ENCODE data around the gene USH1C. TPM values are rescaled to one million over a fixed set of nuclear protein-coding genes. Genes with fewer than 3 reads are reported as not detected.

USH1C gene
- total RNA-seq, 3 donors from 2014 or later (not counting 1 experiment from before 2014, with no cell fraction given), result not detected

DNA sequence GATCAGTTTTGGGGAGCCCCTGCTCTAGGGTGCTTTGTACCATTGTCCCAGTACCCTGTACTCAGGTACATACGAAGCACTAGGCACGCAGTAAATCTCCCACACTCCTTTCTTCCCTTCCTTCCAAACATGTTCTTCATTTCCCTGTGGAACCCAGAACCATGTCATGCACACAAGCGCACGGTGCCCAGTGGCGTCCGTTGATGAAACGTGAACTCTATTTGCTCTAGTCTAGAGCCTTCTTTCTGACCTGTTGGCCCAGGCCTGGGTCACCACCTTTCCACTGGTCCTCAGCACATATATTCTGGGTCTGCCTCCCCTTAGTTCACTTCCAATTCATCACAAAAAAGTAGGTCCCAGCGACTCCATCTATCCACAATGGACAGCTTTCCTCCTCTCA is 7.0 kb downstream of the USH1C start:
- 86% methylated on average over 8 of the region's 8 CpGs for WGBS (ENCODE audit: insufficient coverage)
- Mint-ChIP-seq H3K9me3 (no peaks in the 10 kb centered on the region), H3K4me1 (no peaks in the 10 kb centered on the region), H3K36me3 (no peaks in the 10 kb centered on the region), H3K27ac (no peak overlapping the region), H3K4me3 (no peak overlapping the region), H3K27me3 (ENCODE audit: low read depth in 2 of 2) (peaks cover 16 to 21% of the 10 kb centered on the region in 2 donors)
- Histone ChIP-seq H3K9me3 (ENCODE audit: control insufficient read depth, insufficient read depth, low read length) (no peaks in the 10 kb centered on the region), H3K27ac (ENCODE audit: low read length) (no peak overlapping the region), H3K36me3 (ENCODE audit: control insufficient read depth, insufficient read depth, low read length) (no peaks in the 10 kb centered on the region), H3K4me3 (ENCODE audit: low read length) (no peak overlapping the region), H3K4me1 (ENCODE audit: control insufficient read depth, insufficient read depth, low read length) (no peaks in the 10 kb centered on the region), H3K27me3 (ENCODE audit: control insufficient read depth, insufficient read depth, low read length) (no peaks in the 10 kb centered on the region)
- DNase-seq (no peak), ATAC-seq (no peak)
- no peak for TF ChIP-seq CTCF (IDR thresholded peaks at IDR 0.05)
- intact Hi-C loops (cut with micrococcal nuclease), result no loop called here

- Histone ChIP-seq H3K36me3 (ENCODE audit: control insufficient read depth, insufficient read depth, low read length) (no peaks in the 10 kb centered on the region), H3K27me3 (ENCODE audit: control insufficient read depth, insufficient read depth, low read length) (no peaks in the 10 kb centered on the region), H3K9me3 (ENCODE audit: control insufficient read depth, insufficient read depth, low read length) (no peaks in the 10 kb centered on the region), H3K27ac (ENCODE audit: low read length) (no peak overlapping the region), H3K4me3 (ENCODE audit: low read length) (no peak overlapping the region), H3K4me1 (ENCODE audit: control insufficient read depth, insufficient read depth, low read length) (no peaks in the 10 kb centered on the region)
- no peaks in the 10 kb centered on the region for H3K9me3 Mint-ChIP-seq
- H3K27me3 Mint-ChIP-seq (ENCODE audit: low read depth in 2 of 2), result peaks cover 12 to 18% of the 10 kb centered on the region in 2 donors
- ATAC-seq (no peak), DNase-seq (no peak)
- H3K36me3 Mint-ChIP-seq, result no peaks in the 10 kb centered on the region
- intact Hi-C loops (cut with micrococcal nuclease), result no loop called here
- H3K4me3 Mint-ChIP-seq, result no peak overlapping the region
- no peaks in the 10 kb centered on the region for H3K4me1 Mint-ChIP-seq
- no peak for TF ChIP-seq CTCF (IDR thresholded peaks at IDR 0.05)
- 94% methylated on average over 3 of the region's 3 CpGs for WGBS (ENCODE audit: insufficient coverage)
- H3K27ac Mint-ChIP-seq, result no peak overlapping the region
These were observed 8.7 kb downstream of the USH1C start for GRCh38 chr11:17535488-17535887.

- Histone ChIP-seq H3K4me3 (ENCODE audit: low read length) (no peak overlapping the region), H3K36me3 (ENCODE audit: control insufficient read depth, insufficient read depth, low read length) (no peaks in the 10 kb centered on the region), H3K4me1 (ENCODE audit: control insufficient read depth, insufficient read depth, low read length) (no peaks in the 10 kb centered on the region), H3K9me3 (ENCODE audit: control insufficient read depth, insufficient read depth, low read length) (no peaks in the 10 kb centered on the region), H3K27me3 (ENCODE audit: control insufficient read depth, insufficient read depth, low read length) (no peaks in the 10 kb centered on the region), H3K27ac (ENCODE audit: low read length) (no peak overlapping the region)
- intact Hi-C loops (cut with micrococcal nuclease), result no loop called here
- H3K4me1 Mint-ChIP-seq, result no peaks in the 10 kb centered on the region
- no peak for ATAC-seq
- H3K27me3 Mint-ChIP-seq (ENCODE audit: low read depth in 2 of 2), result peaks cover 9 to 18% of the 10 kb centered on the region in 2 donors
- TF ChIP-seq CTCF (IDR thresholded peaks at IDR 0.05), result no peak
- WGBS (ENCODE audit: insufficient coverage), result 84% methylated on average over 11 of the region's 11 CpGs
- DNase-seq, result no peak
- H3K9me3 Mint-ChIP-seq, result no peaks in the 10 kb centered on the region
- no peak overlapping the region for H3K4me3 Mint-ChIP-seq
- H3K36me3 Mint-ChIP-seq, result no peaks in the 10 kb centered on the region
- H3K27ac Mint-ChIP-seq, result no peak overlapping the region
These were observed 10.3 kb downstream of the USH1C start for GRCh38 chr11:17533778-17534415.

DNA sequence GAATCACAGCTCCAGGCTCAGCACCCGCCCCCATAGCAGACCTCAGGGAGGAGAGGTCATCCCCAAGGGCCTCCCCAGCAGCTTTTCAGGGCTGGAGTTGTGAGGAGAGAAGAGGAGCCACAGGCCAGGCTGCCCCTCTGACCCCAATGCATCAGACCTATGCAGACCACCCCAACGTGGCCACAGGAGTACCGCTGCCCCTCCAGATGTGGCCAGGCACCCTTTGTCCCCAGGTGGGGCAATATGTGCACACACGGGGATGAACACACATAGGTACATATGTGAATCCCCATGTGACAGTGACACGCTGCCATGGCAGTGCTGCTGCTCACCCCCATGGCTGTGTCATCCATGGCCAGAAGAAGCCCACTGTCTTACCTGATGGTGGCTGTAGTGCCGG is 10.9 kb downstream of the USH1C start:
- Histone ChIP-seq H3K4me3 (ENCODE audit: low read length) (no peak overlapping the region), H3K36me3 (ENCODE audit: control insufficient read depth, insufficient read depth, low read length) (no peaks in the 10 kb centered on the region), H3K27me3 (ENCODE audit: control insufficient read depth, insufficient read depth, low read length) (no peaks in the 10 kb centered on the region), H3K4me1 (ENCODE audit: control insufficient read depth, insufficient read depth, low read length) (no peaks in the 10 kb centered on the region), H3K27ac (ENCODE audit: low read length) (no peak overlapping the region), H3K9me3 (ENCODE audit: control insufficient read depth, insufficient read depth, low read length) (no peaks in the 10 kb centered on the region)
- Mint-ChIP-seq H3K36me3 (no peaks in the 10 kb centered on the region), H3K9me3 (no peaks in the 10 kb centered on the region), H3K27me3 (ENCODE audit: low read depth in 2 of 2) (peaks cover 9 to 18% of the 10 kb centered on the region in 2 donors), H3K27ac (no peak overlapping the region), H3K4me3 (no peak overlapping the region), H3K4me1 (no peaks in the 10 kb centered on the region)
- intact Hi-C loops (cut with micrococcal nuclease), result no loop called here
- DNase-seq (no peak), ATAC-seq (no peak)
- TF ChIP-seq CTCF (IDR thresholded peaks at IDR 0.05), result no peak
- WGBS (ENCODE audit: insufficient coverage), result 87% methylated on average over 6 of the region's 6 CpGs

Data from natural killer cell (primary cell).